HG03103 (cell line): ENCODE data around the gene ARPC5.
"Not testable (repeated sequence)": the region's sequence is repeated elsewhere in the genome, so short reads cannot be mapped to it uniquely, and the experiment has no call there.

ENCODE experiments used
- ATAC-seq: cut with Tn5 transposase; IDR thresholded peaks from one replicate; pipeline ENCODE4 v1.9.1; 2021; ENCODE audit warnings: low read depth; ENCODE audit not compliant: unreplicated experiment

Gene ARPC5

DNA sequence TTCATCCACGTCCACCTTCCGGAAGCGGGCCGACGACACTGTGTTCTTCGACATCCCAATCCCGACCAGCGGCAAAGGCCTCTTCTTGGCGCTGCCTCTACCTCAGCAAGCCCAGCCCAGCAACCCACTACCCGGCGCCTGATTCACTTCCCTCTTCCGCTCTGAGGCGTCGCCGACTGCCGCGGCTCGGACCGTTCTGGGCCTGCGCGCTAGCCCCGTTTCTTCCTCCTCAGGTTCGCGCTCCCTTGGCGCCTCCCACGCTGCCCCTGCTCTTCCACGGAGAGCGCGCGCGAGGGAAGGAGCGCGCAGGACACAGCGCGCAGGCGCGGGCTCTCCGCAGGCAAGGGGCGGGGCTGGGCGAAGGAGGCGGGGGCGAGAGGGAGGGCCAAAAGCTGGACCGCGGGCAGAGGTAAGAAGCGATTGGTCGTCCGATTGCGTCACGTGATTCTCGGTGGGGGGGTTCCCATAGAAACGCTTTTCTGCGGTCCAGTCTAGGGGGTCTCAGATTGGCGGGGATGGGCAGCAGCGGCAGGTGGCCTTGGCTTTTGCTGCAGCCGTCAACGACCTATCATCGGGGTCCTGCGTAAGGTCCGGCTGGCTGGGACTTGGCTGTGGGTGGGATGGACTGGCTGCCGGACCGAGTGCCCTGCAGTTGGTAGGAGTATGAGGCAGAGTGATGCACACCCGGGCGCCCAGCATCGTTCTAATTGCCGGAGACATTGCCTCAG lies at the start of gene ARPC5:
TSS of gene ARPC5 (minus strand) at position 178 of the 728 bp plus-strand sequence. CDS start at position 54, 124 bp downstream.
- ATAC-seq, result peak; percentile 73

DNA sequence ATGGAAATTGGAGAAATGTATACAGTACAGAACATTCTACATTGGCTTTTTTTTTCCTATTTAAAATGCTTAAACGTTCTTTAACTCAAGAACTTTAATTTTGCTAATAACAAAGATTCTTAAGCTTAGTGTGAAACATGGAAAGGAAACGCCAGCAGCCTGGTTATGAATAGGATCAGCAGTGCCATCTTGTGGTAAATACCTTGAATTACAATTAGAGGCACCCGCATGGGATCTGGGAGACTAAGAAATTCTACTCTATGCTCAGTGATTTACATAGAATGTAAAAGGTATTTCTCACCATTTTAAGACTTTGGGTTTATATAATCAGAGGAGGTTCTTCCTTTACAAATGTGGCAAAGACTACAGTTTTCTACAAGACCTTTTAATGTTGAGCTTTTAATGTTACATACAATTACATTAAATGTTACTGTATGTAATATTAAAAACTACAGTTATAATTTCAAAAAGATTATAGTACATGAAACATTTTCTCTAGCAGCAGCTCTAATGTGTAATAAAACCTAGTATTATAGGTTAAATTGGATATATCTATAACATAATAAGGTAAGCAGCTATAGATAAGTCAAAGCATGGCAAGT lies 49.6 kb upstream of the ARPC5 start:
- no peak for ATAC-seq

DNA sequence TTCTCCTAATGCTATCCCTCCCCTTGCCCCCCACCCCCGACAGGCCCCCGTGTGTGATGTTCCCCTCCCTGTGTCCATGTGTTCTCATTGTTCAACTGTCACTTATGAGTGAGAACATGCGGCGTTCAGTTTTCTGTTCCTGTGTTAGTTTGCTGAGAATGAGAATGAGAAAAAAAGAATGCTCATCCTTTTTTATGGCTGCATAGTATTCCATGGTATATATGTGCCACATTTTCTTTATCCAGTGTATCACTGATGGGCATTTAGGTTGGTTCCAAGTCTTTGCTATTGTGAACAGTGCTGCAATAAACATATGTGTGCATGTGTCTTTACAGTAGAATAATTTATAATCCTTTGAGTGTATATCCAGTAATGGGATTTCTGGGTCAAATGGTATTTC lies 43.8 kb upstream of the ARPC5 start:
- not testable (repeated sequence) for ATAC-seq

- ATAC-seq, result no peak
Measured at GRCh38 chr1:183678819-183679218, 43.2 kb upstream of the ARPC5 start.

GRCh38 chr1:183676586-183677189 lies 41.1 kb upstream of the ARPC5 start:
- ATAC-seq, result no peak

- no peak for ATAC-seq
Measured at GRCh38 chr1:183675883-183676585, 40.5 kb upstream of the ARPC5 start.

DNA sequence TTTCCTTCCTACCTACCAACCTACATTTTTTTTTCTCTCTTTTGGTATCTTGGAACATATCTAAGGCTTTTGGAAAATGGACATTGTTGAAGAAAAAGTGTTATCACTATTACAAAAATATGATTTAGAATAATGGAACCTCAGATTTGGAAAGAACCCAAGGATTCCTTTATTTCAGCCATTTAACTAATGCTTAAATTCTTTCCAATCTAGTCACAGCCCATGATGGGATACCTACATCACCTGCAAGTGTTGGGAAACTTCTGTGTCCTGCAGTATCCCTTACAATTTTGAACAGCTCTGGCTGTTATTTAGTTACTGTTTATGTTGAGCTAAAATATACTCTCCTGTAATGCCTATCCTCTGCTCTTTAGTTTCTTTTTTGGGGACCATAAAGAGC lies 39.8 kb upstream of the ARPC5 start:
- ATAC-seq, result no peak

GRCh38 chr1:183674886-183675285 lies 39.3 kb upstream of the ARPC5 start:
- no peak for ATAC-seq

DNA sequence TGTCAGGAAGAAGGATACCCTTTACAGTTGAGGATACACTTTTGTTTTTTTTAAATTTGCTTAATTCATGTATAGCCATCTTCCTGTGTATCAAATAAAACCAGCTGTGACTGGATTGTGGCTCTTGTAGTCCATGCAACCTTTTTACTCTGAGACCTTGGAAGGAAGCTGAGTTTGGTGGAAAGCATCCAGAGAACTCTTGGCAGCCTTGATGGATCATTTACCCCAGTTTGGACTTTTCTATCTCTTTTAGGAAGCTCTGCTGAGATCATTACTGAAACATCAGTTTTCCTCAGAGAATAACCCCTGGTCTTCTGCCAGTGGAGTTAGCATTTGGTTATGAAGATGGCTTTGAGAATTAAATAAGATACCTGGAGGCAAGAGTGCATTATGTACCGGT lies 38.8 kb upstream of the ARPC5 start:
- ATAC-seq, result no peak

GRCh38 chr1:183673605-183674323 lies 38.2 kb upstream of the ARPC5 start:
- ATAC-seq, result no peak

DNA sequence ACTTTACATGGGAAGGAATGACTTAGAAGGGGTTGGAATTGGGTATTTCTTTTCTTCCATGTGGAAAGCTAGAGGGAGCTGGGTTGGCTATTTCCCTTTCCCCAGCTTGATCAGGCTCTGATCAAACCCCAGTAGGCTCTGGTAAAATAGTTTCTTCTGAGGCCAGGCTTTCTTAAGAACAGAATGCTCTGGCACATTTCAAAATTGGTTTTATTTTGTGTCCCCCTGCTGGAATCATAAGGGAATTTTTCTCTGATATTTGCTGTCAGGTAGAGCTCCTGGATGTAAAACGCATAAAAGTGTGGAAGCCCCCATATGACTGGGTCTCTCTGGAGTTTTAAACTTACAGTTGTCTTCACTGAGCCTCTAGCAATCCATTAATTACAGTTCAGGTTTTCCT lies 34.6 kb upstream of the ARPC5 start:
- no peak for ATAC-seq

- no peak for ATAC-seq
Measured at GRCh38 chr1:183656355-183656754, 20.8 kb upstream of the ARPC5 start.

DNA sequence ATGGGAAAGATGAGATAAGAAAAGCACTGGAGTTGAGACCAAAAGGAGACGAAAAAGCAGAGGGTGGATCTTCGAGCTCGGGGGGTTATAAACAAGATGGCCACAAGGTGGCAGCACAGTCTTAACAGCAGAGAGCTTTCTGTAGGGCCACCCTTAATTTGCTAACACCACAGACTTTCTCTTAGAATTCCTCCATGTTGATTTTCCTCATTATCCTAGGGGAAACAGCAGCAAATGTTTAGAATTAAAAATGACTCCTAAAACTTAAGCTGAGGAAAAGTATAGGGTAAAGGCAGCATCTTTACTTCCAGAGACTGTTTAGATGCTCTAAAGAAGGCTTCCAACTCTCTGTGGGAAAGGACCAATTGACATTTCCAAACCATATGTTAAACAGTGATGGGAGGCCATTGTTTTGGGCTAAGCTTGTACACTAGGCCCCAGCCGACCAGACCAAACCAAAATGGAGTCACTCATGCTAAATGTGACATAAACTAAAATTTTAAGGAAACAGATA lies 20.0 kb upstream of the ARPC5 start:
- ATAC-seq, result no peak

DNA sequence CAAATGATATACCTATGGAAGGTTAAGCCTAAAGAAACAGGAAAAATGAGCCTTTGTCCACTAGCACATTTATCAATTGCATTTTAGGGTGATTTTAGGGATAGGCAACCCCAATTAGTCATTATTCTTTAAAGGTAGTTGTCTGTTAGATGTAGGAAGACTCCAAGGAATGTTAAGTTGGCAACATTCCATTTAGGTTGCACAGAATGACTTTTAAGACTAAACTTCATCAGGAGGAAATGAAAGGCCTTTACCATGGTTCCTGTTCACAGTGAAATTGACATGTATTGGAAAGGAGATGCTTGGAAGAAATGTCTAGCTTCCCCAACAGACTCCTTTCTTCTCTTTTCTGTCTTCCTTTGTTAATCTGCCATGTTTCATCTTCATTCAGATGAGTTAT lies 19.1 kb upstream of the ARPC5 start:
- ATAC-seq, result no peak

GRCh38 chr1:183653876-183654451 lies 18.4 kb upstream of the ARPC5 start:
- no peak for ATAC-seq

- no peak for ATAC-seq
Measured at GRCh38 chr1:183653462-183653794, 17.8 kb upstream of the ARPC5 start.

- ATAC-seq, result no peak
Measured at GRCh38 chr1:183652547-183653461, 17.2 kb upstream of the ARPC5 start, which contains the start of gene APOBEC4. Gene APOBEC4 (minus strand): TSS chr1:183653316. CDS start chr1:183648781, 4,535 bp downstream.

DNA sequence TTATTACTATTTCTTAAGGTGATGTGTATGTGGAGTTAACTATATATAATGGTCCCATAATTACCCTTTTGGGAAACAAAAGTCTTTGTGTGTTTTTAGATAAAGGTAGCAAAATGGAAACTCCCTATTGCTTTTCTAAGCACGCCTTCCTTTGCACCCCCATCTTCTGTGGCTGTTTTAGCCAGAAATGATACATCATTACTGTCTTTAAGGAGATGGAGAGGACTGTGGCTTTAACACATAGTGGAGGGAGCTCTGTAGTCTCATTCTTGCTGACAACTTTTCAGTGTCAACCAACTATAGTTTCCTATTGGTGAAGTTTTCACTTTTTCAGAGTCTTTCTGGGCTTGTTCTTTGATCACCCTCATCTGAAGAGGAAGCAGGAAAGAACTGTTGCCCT lies 16.5 kb upstream of the ARPC5 start:
- ATAC-seq, result no peak

DNA sequence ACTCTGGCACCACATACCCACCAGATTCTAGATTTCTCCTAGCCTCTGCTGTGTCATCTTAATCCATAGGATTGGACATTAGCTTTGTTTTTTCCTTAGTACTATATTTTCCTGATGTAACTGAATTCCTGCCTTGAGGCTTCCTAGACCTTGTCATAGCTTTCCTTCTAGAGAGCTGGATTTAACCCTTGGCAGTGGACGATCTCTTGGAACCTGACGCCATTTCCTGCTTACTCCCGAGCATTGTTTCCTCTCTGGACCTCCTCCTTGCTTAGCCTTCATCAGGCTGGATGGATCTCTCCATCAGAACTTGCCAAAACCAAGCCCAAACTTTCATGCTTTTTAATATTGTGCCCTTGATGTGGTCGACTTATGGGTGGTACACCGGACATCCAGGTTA lies 16.0 kb upstream of the ARPC5 start:
- no peak for ATAC-seq
